LNCaP clone FGC (cell line): ENCODE results near the gene OPN3.

ENCODE experiments used
- DNase-seq: peaks from one replicate; pipeline ENCODE4 v3.0.0-alpha.2; 2011; ENCODE audit warnings: low read depth
- H3K4me3 ChIP-seq: 2 replicates; pipeline ENCODE4 v1.5.1; 2011; ENCODE audit warnings: mild to moderate bottlenecking, low read depth, low read length, control low read depth
- CTCF ChIP-seq: IDR thresholded peaks from 2 replicates; pipeline ENCODE4 v1.5.1; 2012; ENCODE audit warnings: mild to moderate bottlenecking; ENCODE audit not compliant: control insufficient read depth, insufficient read depth; ENCODE audit errors: extremely low read depth

The OPN3 gene

GRCh38 chr1:241645199-241645598 is 5.0 kb upstream of the OPN3 start:
- no peak overlapping the region for H3K4me3 ChIP-seq
- no peak for TF ChIP-seq CTCF
- no peak for DNase-seq

DNA sequence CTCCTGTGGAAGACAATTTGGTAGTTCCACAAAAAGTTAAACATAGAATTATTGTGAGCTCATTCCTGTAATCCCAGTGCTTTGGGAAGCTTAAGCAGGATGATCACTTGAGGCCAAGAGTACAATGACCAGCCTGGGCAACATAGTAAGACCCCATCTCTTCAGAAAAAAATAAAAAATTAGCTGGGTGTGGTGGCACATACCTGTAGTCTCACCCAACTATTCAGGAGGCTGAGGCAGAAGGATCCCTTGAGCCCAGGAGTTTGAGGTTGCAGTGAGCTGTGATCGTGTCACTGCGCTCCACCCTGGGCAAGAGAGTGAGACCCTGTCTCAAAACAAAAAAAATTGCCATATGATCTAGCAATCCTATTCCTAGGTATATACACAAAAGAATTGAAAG is 4.1 kb upstream of the OPN3 start:
- H3K4me3 ChIP-seq: no peak overlapping the region
- no peak for TF ChIP-seq CTCF
- no peak for DNase-seq

- no peak for DNase-seq
- no peak for TF ChIP-seq CTCF
- H3K4me3 ChIP-seq: no peak overlapping the region
Observed at GRCh38 chr1:241642593-241642944, 2.4 kb upstream of the OPN3 start.

DNA sequence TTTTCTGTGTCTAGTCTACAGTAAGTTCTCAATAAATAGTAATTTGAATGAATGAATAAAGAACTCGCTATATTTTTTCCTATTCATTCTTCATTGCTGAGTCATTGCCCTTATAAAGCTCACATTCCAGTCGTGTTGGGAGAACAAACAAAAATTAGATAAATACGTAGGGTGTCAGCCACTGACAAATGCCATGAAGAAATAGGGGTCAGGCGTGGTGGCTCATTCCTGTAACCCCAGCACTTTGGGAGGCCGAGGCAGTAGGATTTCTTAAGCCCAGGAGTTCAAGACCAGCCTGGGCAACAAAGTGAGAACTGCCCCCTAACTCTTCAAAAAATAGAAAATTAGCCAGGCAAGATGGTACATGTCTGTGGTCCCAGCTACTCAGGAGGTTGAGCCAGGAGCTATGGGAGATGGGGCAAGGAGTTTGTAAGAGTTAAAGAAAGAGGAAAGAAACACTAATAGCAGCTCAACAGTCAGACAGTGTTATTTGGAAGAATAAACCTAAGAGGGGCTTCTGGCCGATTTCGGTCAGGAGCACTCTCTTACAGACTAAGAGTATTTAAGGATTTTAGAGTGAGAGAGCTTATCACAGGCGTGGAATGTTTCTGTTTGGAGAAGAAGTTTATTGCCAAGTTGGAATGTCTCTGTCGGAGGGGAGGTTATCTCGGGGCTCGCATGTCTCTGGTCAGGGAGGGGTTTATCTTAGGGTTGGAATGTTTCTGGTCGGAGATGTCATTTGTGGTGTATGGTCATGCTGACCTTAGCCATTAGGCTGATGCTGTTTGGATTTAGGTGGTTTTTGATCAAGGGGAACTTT is 1.8 kb upstream of the OPN3 start:
- TF ChIP-seq CTCF: no peak
- DNase-seq: no peak
- H3K4me3 ChIP-seq: no peak overlapping the region

- no peak for TF ChIP-seq CTCF
- no peak for DNase-seq
- peak overlapping the region; percentile 48 for H3K4me3 ChIP-seq
Observed at GRCh38 chr1:241640867-241641622, 876 bp upstream of the OPN3 start.

DNA sequence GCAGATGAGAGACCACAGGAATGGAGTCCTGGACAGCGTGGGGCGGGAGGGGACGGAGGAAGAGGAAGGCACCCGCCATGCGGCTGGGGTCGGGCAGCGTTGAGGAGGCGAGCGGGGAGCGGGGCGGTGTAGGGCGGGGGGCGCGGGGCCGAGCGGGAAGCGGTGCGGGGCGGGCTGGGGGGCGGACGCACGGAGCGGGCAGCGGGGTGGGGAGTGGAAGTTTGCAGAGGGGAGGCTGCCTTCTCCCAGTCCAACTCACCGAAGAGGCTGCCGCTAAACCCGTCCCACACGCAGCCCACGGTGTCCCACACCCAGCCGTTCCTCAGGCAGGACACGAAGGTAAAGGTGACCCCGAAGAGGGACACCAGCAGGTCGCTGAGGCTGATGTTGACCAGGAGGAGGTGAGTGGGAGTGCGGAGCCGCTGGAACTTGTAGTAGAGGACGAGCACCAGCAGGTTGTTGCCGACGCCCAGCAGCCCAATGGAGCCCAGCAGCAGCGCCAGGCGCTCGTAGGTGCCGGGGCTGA is 483 bp downstream of the OPN3 start:
- peak overlapping the region; percentile 83 for H3K4me3 ChIP-seq
- no peak for DNase-seq
- no peak for TF ChIP-seq CTCF
